HG03060 (cell line): ENCODE measurements around the gene HDAC8.
"Not testable (repeated sequence)": the region's sequence is repeated elsewhere in the genome, so short reads cannot be mapped to it uniquely, and the experiment has no call there.

Experiments used
- ATAC-seq: cut with Tn5 transposase; IDR thresholded peaks from one replicate; pipeline ENCODE4 v1.9.1; 2021; ENCODE audit warnings: low read depth, moderate number of reproducible peaks; ENCODE audit not compliant: unreplicated experiment

Gene HDAC8

DNA sequence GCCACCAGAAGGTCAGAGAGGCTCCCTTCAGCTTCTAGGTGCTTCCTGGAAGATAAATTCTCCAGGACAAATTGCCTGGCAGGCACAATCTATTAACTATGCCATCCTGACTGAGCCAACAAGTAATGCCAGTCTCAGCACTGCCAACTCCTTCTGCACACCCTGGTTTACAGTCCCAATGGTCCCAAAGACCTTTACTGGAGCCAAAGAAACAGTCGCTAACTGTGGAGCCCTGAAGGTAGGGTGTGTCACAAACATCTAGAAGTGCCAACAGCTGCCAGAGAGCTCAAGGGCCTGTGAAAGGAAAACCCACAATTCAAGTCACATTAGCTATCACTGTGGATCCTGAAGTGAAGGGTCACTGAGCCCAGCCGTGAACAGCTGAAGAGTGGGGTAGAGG, 232.0 kb downstream of the HDAC8 start:
- no peak for ATAC-seq

DNA sequence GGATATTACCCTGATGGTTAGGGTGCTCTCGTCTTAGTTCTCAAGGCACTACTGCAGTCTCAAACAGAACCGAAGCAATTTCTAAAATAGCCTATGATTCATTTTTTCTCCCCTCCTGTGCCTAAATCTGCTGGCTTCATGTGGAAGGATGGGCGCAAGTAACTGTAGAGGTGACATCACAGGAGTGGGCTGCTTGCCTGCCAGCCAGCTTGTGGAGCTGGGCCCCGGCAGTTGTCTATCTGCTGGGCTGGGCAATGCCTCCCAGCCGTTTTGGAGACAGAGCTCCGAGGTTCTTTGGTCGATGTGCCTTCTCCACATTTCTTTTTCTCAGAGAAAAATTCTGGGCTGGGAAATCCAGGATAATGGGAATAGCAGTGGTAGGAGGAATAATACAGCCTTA, 232.6 kb downstream of the HDAC8 start:
- ATAC-seq, result no peak

DNA sequence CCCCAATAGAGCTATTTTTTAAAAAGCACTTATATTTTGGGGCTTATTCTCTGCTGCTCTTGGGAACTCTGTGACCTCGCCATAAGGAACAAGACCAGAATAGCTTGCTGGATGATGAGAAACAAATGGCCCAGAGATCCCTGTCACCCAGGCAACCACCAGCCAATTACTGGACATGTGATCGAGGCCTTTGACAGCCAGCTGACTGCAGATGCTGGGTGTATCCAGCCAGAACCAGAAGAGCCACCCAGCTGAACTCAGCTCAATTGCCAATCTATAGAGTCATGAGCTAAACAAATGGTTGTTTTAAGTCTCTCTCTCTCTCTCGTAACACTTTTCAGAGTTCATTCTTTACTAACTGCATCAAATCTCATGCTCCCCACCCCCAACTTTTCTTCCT, 242.5 kb downstream of the HDAC8 start:
- ATAC-seq, result no peak

DNA sequence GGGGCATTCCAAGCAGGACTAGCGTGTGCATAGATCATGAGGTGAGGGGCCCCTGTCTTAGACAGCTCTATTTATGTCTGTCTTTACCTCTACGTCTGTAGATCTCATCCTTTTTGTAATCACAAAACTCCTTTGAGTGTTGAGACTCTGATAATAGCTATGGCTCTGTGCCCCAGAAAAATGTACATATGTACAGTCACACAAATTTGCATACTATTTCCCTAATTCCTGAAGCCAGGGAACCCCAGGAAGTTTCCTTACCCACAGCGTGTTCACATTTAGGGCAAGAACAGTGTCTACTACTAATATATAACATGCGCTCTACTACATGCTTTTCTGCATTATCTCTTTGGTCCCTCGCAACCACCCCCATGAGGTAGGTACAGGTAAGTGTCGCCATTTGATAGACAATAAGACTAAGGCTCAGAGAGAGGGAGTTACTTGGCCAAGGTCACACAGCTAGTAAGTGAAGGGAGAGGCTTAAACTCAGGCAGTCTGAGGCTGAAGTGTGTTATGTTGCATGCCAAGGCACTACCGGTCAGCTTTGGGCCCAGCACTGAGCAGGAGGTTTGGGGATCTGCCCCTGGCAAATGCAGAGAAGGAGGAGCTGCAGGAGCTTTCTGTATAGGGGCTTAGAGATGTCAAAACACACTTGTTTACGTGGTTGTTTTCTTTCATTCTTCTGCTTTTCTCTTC, 245.9 kb downstream of the HDAC8 start:
- no peak for ATAC-seq

DNA sequence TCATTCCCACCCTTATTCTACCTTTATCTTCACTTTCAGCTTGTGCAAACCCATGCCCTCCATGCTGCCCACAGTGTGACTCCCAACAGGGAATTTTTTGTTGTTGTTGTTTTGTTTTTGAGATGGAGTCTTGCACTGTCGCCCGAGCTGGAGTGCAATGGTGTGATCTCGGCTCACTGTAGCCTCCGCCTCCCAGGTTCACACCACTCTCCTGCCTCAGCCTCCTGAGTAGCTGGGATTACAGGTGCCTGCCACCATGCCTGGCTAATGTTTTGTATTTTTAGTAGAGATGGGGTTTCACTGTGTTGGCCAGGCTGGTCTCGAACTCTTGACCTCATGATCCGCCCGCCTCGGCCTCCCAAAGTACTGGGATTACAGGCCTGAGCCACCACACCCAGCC, 253.0 kb downstream of the HDAC8 start:
- not testable (repeated sequence) for ATAC-seq

DNA sequence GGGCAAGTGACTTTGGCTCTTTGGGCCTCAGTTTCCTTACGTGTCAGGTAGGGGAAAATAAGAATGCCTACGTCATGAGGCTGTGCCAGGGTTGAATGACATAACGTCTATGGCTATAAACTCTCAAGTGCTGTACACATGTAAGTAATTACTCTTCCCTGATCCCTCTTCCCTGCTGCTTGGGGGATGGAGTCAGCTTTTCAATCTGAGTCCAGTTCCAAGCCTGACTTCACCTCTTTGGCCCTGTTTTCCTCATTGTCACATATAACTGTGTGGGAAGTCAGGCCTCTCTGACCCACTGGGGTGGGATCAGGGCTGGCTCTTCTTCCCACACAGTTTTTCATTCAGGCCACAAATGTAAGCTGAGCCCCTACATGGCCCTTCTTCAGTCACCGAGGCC, 255.5 kb downstream of the HDAC8 start:
- ATAC-seq, result no peak

DNA sequence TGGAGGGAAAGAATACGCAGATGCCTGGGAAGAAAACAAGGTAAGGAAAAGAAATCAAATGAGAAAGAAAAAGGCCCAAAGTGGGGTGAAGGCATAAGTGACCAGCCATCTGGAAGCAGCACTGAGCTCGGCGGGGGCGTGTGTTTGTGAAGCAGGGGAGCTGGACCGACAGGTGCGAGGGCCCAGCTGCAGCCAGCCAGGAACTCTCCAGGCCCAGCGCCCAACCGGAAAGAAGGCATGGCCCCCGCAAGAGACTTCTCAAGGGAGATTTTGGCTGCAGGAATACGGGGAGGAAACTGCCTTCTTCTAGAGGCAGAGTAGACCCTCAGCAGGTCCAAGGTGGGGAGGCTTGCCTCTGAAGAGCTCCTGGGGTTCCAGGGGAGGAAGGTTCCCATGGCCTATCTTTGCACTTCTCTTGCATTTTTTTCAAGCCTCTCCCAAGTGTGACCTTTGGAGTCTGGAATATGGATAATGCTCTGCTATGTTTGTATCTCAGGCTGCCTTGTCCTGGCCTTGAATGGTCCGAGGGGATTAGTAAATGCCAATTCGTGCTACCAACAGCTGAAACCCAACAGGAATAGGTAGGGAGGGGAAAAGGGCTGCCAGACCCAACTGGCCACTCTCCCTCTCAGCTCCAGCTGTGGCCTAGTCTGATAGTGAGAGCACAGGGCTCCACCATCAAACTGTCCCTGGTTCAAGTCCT, 256.1 kb downstream of the HDAC8 start:
- ATAC-seq, result no peak

DNA sequence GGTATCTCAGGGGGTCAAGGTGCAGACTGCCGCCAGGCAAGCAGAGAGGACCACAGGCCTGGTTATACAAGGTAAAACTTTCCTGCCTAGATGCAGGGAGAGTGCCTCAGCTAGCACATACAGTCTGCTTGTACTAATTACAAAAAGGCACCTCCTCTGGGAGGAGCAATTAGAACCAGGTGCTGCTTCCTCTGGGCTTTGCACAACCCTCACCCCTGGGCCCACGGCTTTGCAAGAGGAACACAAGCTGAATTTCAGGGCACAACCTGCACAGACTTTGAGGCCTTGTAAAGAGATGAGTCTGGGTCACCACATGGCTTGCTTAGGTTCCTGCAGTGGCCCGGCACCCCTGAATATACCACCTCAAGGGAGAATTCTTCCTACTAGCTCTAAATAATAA, 257.8 kb downstream of the HDAC8 start:
- no peak for ATAC-seq

DNA sequence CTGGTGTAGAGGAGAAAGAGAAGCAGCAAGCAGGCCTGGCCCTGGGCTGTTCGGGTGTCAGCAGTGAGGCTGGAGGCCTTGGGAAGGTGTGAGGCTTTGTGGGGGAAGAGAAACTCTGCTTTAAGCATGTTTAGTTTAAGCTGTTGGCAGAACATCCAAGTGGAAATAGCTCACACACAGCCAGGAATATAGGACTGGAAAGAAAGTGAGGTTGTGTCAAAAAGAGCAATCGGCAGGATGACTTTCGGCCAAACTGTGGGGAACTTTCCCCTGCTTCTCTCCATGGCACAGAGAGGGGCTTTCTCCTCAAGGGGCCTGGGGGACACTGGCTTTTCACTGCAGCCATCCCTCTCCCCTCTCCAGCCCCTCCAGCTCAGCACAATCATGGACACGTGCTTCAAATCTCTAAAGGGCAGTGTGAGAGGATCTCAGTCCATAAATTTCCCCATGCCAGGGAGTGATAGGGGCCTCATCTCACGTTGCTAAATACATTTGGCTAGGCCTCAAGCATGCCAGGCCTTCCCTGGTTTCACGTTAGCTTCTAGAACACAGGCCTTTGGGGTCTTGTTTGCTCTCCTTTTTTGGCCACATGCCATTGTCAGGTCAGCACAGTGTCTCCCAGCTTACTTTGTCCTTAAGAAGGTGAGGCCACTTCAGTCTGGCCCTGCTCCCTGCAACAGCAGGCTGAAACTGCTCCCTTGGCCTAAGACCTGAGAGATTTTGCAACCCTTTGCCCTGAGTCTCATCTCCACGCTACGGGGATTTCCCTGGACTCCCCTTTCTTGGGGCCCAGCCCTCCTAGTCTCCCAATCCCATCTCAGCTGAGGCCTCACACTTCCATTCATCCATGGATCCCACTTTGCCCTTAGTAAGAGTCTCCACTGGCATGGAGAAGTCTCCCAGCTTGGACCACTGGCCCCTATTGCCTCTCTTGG, 258.7 kb downstream of the HDAC8 start:
- no peak for ATAC-seq

DNA sequence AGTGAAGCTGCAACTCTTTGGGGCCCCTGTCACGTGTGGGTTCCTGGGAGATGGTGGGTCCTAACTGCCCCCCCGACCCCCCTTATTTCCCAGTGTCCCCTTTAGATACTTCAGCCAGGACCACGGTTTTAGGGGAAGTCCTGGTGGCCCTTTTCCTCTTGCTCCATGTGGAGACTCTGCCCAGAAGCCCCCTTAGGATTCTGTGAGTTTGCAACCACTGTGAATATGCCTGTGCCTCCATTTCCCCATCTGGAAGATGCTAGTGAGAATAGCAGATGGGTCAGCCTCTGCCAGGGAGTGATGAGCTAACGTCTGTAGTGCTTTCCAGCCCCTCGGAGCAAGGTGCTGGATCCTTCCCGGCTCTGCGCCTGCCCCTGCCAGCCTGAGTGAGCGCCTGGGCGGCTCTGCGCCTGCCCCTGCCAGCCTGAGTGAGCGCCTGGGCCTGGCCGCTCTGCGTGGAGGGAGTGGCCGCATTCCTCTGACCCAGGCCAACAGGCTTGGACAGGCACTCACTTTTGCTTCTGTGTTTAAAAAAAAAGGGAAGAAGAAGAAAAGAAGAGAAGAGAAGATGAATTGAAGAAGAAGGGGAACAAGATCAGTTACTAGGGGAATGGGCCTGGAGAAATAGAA, 260.2 kb downstream of the HDAC8 start:
- ATAC-seq, result no peak

DNA sequence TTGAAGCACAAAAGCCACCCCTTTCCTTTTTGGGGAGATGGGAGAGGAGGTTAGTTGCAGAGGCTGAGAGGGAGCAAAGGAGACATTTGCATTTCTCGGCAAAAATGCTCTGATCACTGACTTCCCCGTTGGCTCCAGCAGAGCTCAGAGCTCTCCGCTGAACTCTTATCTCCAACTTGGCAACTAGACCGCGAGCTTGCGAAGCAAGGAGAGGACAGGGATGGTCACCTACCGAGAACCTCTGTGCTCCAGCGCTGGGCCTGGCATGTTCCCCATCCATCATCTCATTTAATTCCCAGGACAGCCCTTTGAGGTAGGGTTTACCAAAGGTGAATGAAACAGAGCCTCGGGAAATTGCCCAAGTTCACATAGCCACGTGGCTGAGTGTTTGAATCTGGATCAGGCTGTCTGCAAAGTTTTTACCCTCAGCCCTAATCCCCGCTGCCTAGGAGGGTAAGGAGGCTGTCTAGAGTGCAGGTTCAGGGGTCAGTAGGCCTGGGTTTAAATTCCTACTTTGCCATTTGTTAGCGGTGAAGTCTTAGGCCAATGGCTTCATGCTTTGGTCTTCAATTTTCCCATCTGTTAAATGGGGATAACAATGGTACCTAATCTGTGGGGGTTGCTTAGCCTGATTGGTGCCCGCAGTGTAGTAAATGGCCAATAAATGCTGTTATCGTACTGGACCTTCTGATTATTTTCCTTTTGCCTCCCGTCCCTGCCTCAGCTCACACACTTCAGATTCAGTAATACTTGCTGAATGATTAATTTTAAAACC, 263.2 kb downstream of the HDAC8 start:
- no peak for ATAC-seq

DNA sequence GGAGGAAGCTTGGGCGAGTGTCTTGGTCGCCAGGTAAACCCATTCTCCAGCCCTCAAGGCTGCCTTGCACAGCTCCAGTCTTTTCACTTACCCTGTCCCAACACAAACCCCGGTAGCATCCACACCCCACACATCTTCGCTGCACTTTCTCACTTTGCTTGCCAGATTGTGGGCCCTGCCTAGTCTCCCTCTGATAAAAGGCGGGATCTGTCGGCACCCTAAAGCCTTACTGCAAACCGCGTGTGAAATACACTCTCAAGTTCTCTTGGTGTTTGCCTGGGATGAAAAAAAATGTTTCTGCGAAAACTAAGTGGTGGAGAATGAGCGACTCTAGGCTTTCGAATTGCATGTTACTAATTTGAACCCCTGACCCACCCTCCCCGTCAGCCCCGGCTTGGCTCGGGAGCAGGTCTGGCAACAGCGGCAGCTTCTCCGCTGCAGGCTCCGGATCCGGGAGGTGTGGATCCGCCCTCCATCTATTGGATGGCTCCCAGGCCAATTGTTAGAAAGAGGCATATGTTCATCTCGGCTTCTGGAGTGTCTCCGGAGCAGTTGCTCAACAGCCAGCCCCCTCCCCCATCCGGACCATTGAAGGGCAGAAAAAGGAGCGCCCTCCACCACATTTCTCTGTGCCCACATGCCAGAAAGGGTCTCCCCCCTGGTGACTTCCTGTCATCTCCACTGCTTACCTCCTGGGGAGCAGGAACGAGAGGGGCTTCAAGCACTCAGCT, 263.9 kb downstream of the HDAC8 start:
- no peak for ATAC-seq

DNA sequence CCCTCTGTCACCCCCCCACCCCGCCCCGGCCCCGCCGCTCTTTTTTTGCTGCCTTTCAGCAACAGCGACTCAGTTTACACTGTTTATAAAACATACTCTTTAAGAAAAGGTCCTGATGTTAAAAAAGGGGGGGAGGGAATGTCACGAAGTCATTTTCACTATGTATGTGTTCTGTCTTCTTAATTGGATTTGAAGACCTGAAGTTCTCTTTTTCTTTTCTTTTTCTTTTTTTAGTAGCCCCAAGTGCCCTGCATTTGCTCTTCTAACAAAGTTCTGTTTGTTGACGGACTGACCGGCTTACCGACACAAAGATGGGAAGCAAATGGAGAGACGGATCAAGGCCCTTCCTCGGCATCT, 264.5 kb downstream of the HDAC8 start:
- no peak for ATAC-seq

DNA sequence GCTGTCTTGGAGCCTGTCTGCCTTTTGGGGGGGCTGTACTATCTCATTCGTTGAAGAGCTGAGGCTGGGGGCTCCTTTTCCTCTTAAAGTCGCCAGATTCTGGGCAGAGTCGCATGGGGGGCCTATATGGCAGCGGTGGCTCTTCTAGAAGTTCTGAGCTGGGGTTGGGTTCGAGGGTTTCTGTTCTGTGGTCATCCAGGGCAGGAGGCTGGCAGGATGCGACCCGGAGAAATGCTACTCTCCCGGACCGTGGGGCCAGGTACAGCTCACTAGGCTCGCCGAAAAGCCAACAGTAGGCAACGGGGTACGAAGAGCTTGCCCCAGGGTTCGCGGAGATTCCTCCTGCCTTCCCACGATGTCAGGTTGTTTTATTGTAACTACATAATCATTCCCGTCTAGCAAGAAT, 265.0 kb downstream of the HDAC8 start:
- ATAC-seq, result no peak

DNA sequence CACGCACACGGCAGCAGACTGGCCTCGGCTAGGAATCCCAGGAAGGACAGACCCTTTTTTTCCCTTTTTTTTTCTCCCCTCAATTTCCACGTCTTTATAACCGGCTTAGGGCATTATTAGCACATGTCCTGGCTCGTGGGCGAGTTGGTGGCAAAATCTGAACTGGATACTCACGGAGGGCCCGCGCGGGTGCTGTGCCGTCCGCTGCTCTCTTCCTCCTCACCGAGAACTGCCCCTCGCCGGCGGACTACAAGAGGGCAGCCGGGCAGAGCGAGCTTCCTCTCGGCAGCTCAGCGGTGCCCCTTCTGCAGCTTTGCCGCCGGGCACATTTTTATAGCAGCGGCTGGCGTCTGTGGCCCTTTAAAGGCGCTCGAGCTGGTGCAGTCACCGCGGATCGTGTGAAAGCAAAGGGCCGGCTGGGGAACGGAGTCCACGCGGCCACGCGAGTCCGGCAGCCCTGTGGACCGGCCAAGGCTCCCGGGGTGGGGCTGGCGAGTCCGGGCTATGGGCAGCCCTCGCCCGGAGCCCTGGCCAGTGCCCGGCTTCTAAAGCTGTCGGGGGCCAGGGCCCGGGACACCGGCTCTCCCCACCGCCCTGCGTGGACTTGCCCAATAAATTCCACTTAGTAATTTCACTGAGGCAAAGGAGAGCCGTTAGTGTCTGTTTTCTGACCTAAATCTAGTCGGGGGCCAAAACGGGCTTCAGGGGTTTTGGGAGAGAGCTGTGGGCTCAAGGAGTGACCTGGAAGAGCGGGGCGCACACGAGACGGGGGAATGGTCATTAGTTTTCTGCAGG, 265.6 kb downstream of the HDAC8 start:
- no peak for ATAC-seq

DNA sequence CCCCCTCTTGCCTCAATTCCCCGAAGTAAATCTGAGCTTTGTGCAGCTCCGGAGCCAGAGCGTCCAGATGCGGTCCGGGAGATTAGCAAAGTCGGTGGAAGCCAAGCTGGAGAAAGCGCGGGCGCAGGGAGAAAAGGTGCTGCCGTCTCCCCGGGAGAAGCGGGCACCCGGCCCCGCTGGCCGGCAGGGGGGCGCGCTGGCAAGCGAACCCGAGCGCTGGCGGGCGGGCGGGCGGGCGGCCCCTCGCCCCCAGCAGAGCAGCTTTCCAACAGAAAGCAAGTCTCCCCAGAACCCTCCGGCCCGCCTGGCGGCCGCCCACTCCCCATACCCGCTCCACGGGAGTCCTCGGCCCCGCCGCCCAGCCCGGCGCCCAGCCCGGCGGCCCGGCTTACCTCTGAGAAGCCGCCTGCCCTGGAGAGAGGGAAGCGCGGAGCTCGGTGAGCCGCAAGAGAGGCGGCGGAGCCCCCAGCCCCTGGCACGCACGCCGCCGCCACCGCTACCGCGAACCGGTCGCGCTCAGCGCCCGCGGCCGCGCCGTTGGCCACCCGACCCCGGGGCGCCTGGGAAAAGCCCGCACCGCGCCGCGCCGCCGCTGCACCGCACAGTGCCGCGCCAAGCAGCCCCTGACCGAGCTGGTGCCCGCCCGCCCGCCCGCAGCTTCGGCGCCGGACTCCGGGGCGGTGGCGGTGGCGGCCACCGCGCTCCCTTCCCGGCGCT, 266.4 kb downstream of the HDAC8 start:
- ATAC-seq, result no peak

DNA sequence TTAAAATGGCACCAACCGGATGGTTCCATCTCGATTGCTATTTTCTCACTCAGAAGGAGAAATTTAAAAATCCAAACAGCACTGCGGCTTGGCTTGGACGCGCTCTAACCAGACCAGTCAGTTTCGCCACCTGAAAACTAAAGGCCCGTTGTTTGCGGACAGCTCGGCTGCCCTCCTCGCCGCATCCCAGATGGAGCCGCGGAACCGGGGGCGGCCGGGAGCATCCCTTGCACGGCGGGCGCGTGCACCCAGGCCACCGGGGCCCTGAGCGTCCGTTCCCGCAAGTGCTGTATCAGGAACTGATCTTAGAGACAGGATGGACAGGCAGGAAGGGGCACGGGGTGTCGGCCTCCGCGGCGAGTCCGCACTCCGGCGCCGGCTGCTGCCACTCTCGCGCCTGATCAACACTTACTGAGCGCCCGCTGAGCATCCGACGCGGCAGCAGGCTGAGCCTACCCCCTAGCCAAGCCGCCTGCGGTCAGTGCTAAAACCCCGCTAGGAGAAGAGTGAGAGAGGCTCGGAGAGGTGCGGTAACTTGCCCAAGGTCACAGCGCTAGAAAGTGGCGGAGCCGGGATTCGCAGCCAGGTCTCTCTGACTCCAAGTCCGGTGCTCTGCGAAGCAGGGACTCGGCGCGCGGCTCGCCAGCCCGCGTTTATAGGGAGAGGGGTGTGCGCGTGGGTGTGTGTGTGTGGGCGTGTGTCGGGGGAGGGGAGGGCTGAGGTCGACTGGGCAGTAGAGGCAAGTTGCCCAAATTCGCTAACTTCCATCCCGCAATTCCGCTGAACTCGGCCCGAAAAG, 267.2 kb downstream of the HDAC8 start, which contains the start of gene CITED1:
Gene CITED1 (minus strand): TSS at position 629 of the 799 bp plus-strand sequence. CDS start 3,045 bp downstream, outside the sequence.
- ATAC-seq, result no peak
